OCI-LY7 (cell line): Measurements from ENCODE around the gene TTC7B. TPM values are rescaled to one million over a fixed set of nuclear protein-coding genes. Genes with fewer than 3 reads are reported as not detected.

Experiments used
- BruUV-seq: library from RNA; stranded (reverse); fragments of 400-500 nt; replicated peaks from 2 replicates; lab custom pipeline; 2021; lab: Mats Ljungman, UMichigan
- CTCF ChIA-PET: fragments of 300-600 bp; sonication (Branson Sonifier 250); formaldehyde crosslinking; loops from one replicate; lab custom pipeline; 2022; ENCODE audit warnings: antibody characterized with exemption; ENCODE audit not compliant: unreplicated experiment; lab: Charles Lee
- POLR2A ChIA-PET: fragments of 300-600 bp; sonication (Branson Sonifier 250); formaldehyde crosslinking; loops from one replicate; lab custom pipeline; 2022; ENCODE audit warnings: antibody characterized with exemption; lab: Charles Lee
- DNase-seq: peaks from one replicate; pipeline ENCODE4 v3.0.0-alpha.2; 2015; ENCODE audit warnings: low spot score
- H2AFZ ChIP-seq: fragments of 200-600 bp; sonication (generic), shearing (Covaris generic); 2 replicates; pipeline ENCODE4 v1.6.1; 2014; ENCODE audit warnings: mild to moderate bottlenecking, antibody characterized with exemption, low read length, moderate library complexity
- H3K27ac ChIP-seq: fragments of 200-600 bp; sonication (generic); 2 replicates; pipeline ENCODE4 v1.5.1; 2014; ENCODE audit warnings: mixed run types, low read depth, mild to moderate bottlenecking, moderate library complexity, low read length, inconsistent platforms; ENCODE audit not compliant: poor library complexity, severe bottlenecking
- H3K36me3 ChIP-seq: fragments of 200-600 bp; sonication (generic); 2 replicates; pipeline ENCODE4 v1.6.1; 2014; ENCODE audit warnings: mild to moderate bottlenecking, antibody characterized with exemption, low read length, moderate library complexity, mixed read lengths; ENCODE audit not compliant: insufficient read depth
- H3K4me1 ChIP-seq: fragments of 200-600 bp; sonication (generic); 2 replicates; pipeline ENCODE4 v1.5.1; 2014; ENCODE audit warnings: mild to moderate bottlenecking, low read length; ENCODE audit not compliant: insufficient read depth, poor library complexity, severe bottlenecking
- H3K4me2 ChIP-seq: fragments of 200-600 bp; sonication (generic); 2 replicates; pipeline ENCODE4 v1.6.1; 2014; ENCODE audit warnings: mild to moderate bottlenecking, low read length
- H3K4me3 ChIP-seq: fragments of 200-600 bp; sonication (generic); 2 replicates; pipeline ENCODE4 v1.5.1; 2014; ENCODE audit warnings: mild to moderate bottlenecking, low read depth, low read length; ENCODE audit not compliant: poor library complexity, severe bottlenecking
- H3K79me2 ChIP-seq: fragments of 200-600 bp; sonication (generic); 2 replicates; pipeline ENCODE4 v1.6.1; 2016; ENCODE audit warnings: low read depth, mild to moderate bottlenecking, low read length, moderate library complexity, mixed read lengths; ENCODE audit not compliant: insufficient read depth
- H3K9me2 ChIP-seq: fragments of 200-600 bp; sonication (generic); 2 replicates; pipeline ENCODE4 v1.6.1; 2016; ENCODE audit warnings: mild to moderate bottlenecking, low read length, mixed read lengths; ENCODE audit not compliant: insufficient read depth
- H3K9me3 ChIP-seq: fragments of 200-600 bp; sonication (generic); 2 replicates; pipeline ENCODE4 v1.6.1; 2014; ENCODE audit warnings: mild to moderate bottlenecking, mixed run types, low read length, mixed read lengths
- H4K20me1 ChIP-seq: fragments of 200-600 bp; sonication (generic); 2 replicates; pipeline ENCODE4 v1.6.1; 2014; ENCODE audit warnings: mild to moderate bottlenecking, antibody characterized with exemption, low read length, moderate library complexity, mixed read lengths; ENCODE audit not compliant: insufficient read depth
- EZH2phosphoT487 ChIP-seq: fragments of 200-600 bp; sonication (generic); IDR thresholded peaks from 2 replicates; pipeline ENCODE4 v1.6.1; 2018; ENCODE audit warnings: low read depth, borderline replicate concordance, mild to moderate bottlenecking, mixed run types, antibody characterized with exemption, low read length, moderate library complexity, mixed read lengths
- intact Hi-C: fragments of 100-400 bp; cut with micrococcal nuclease; formaldehyde crosslinking; loops from one replicate; pipeline ENCODE4 v1.10.0; 2022; ENCODE audit not compliant: unreplicated experiment
- total RNA-seq, 2 experiments: library from RNA; depleted of rRNA in 1 of 2; stranded (reverse); fragments of >200 nt in 1 of 2; shearing (Covaris generic) in 1 of 2; gene quantifications; 2 replicates each; pipeline ENCODE4 v1.2.3, GENCODE V29; 2014 to 2022
- TF ChIP-seq, protein P1 (sequence below): fragments of 200-600 bp; sonication (generic); conservative IDR thresholded peaks from 2 replicates; pipeline ENCODE4 v1.5.1; 2014; ENCODE audit warnings: mild to moderate bottlenecking, antibody characterized with exemption, low read length, moderate library complexity, mixed read lengths

The TTC7B gene
- total RNA-seq, 2 experiments from 2014 or later: 0.19 to 0.51 TPM

DNA sequence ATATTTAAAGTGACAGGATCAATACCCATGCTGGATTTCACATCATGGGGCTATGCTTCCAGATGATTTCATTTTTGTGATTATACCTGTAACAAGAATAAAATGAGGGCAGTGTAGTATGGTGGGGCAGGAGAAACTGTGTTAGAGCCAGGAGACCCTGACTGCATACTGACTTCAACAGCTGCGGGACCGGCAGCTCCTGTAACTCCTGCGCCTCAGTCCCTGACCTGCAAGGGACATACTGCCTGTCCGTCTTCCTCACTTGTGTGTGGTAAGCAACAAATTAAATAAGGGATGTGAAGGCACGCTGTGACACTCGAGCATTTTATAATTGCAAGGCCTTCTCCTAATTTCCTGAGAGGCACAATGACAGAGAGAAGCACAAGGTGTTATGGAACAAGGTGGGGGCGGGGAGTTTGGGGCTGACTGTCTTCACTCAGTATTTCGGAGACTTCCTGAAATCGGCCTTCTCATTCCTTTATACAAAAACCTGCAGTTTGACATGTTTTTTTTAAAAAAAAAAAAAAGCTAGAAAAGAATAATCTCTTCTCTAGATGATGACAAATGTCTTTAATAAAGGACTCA is 164.2 kb downstream of the TTC7B start:
- no peaks in the 10 kb centered on the region for H3K9me3 ChIP-seq
- H3K4me3 ChIP-seq: no peak overlapping the region
- TF ChIP-seq, protein P1, sequence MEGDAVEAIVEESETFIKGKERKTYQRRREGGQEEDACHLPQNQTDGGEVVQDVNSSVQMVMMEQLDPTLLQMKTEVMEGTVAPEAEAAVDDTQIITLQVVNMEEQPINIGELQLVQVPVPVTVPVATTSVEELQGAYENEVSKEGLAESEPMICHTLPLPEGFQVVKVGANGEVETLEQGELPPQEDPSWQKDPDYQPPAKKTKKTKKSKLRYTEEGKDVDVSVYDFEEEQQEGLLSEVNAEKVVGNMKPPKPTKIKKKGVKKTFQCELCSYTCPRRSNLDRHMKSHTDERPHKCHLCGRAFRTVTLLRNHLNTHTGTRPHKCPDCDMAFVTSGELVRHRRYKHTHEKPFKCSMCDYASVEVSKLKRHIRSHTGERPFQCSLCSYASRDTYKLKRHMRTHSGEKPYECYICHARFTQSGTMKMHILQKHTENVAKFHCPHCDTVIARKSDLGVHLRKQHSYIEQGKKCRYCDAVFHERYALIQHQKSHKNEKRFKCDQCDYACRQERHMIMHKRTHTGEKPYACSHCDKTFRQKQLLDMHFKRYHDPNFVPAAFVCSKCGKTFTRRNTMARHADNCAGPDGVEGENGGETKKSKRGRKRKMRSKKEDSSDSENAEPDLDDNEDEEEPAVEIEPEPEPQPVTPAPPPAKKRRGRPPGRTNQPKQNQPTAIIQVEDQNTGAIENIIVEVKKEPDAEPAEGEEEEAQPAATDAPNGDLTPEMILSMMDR: no peak
- no peak for TF ChIP-seq EZH2phosphoT487
- ChIA-PET POLR2A (interaction anchor here (0.7 kb wide), 2 partner anchors 8 to 332 kb away, joined by 3 to 4 read pairs; no protein-coding TSS in a partner anchor), CTCF (no interaction called here)
- intact Hi-C loops: no loop called here
- no peak overlapping the region for H3K27ac ChIP-seq
- no peak overlapping the region for H2AFZ ChIP-seq
- no peaks in the 10 kb centered on the region for H3K36me3 ChIP-seq
- no peaks in the 10 kb centered on the region for H3K79me2 ChIP-seq
- DNase-seq: no peak
- H3K9me2 ChIP-seq: no peaks in the 10 kb centered on the region
- no peaks in the 10 kb centered on the region for H3K4me1 ChIP-seq
- BruUV-seq: no TSS peak
- no peak overlapping the region for H3K4me2 ChIP-seq
- no peaks in the 10 kb centered on the region for H4K20me1 ChIP-seq

DNA sequence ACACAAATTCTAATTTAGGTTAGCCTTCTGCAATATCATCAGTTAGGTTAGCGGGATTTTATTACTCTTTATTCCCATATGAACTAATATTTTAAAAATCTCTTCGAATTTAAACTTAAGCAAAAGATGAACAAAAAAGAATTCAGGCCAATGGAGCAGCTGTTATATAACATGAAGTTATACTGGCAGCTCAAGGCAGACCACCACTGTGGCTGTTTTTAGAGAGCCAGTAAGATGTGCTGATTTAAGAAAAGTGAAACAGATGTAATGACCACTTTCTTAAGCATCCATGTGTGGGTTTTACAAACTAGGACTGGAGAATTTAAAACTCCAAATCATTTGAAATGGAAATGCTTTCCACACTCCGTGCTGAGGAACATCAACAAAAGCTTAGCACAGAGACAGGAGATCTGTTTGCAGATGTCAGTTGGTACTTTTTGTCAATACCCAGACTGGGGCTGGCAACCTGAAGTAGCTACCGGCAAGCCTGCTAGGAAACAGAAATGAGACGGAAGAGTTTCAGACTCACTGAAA is 164.9 kb downstream of the TTC7B start:
- no peaks in the 10 kb centered on the region for H3K4me1 ChIP-seq
- no peak overlapping the region for H3K4me2 ChIP-seq
- CTCF ChIA-PET: no interaction called here
- no TSS peak for BruUV-seq
- H3K4me3 ChIP-seq: no peak overlapping the region
- H3K9me3 ChIP-seq: no peaks in the 10 kb centered on the region
- H2AFZ ChIP-seq: no peak overlapping the region
- TF ChIP-seq, protein P1: no peak
- no peak for TF ChIP-seq EZH2phosphoT487
- no peaks in the 10 kb centered on the region for H4K20me1 ChIP-seq
- no peaks in the 10 kb centered on the region for H3K36me3 ChIP-seq
- H3K27ac ChIP-seq: no peak overlapping the region
- no peaks in the 10 kb centered on the region for H3K79me2 ChIP-seq
- no peak for DNase-seq
- POLR2A ChIA-PET: no interaction called here
- H3K9me2 ChIP-seq: no peaks in the 10 kb centered on the region
- intact Hi-C loops: no loop called here

DNA sequence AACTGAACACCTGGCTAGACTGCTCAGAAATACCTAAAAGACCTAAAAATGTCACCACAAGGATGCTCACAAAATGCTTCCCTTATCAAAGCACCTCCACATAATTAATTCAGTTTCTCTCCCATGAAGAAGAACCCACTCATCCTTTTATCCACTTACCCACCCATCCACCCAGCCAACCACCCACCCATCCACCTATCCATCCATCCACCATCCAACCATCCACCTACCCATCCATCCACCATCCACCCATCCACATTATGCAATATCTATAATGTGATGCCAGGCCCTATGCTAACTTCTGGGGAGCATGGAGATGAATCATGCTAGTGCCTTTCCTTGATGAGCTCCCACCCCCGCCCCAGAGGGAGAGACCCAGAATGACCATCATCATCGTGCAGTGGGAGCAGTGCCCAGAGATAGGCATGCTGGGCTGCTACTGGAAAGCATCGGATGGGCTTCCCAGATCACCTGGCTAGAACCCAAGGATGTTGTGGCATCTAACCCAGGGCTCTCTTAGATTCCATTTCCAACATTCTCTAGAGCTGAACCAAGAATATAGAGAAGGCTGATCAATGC is 166.6 kb downstream of the TTC7B start:
- POLR2A ChIA-PET: interaction anchor here (0.5 kb wide), 1 partner anchor 79 kb away, joined by 6 read pairs; no protein-coding TSS in a partner anchor
- H3K79me2 ChIP-seq: no peaks in the 10 kb centered on the region
- CTCF ChIA-PET: no interaction called here
- H3K4me2 ChIP-seq: no peak overlapping the region
- TF ChIP-seq, protein P1: no peak
- no peak for TF ChIP-seq EZH2phosphoT487
- H3K9me2 ChIP-seq: no peaks in the 10 kb centered on the region
- BruUV-seq: no TSS peak
- no peaks in the 10 kb centered on the region for H3K36me3 ChIP-seq
- intact Hi-C loops: no loop called here
- H3K27ac ChIP-seq: no peak overlapping the region
- no peaks in the 10 kb centered on the region for H4K20me1 ChIP-seq
- no peaks in the 10 kb centered on the region for H3K9me3 ChIP-seq
- no peak for DNase-seq
- H2AFZ ChIP-seq: no peak overlapping the region
- no peak overlapping the region for H3K4me3 ChIP-seq
- no peaks in the 10 kb centered on the region for H3K4me1 ChIP-seq
